BLaER1 treated with 17β-estradiol and CSF1 and Interleukin-3, amounts not matched to agents 10 nM and 100 nM (cell line): ENCODE data around the gene NUP93.
A peak's percentile ranks its signal among the peaks of the same experiment; 100 is the strongest.

Experiments
- H3K27ac ChIP-seq, 11 experiments: shearing (Covaris generic); formaldehyde crosslinking; 2 replicates each; pipeline ENCODE4 v1.8.1; 2022
- H3K27me3 ChIP-seq, 11 experiments: shearing (Covaris generic); formaldehyde crosslinking; 2 replicates each; pipeline ENCODE4 v1.8.1; 2022
- H3K36me3 ChIP-seq, 11 experiments: shearing (Covaris generic); formaldehyde crosslinking; 2 replicates each; pipeline ENCODE4 v1.8.1; 2022
- H3K4me1 ChIP-seq, 10 experiments: shearing (Covaris generic); formaldehyde crosslinking; 2 replicates each; pipeline ENCODE4 v1.8.1; 2022
- H3K4me2 ChIP-seq, 11 experiments: shearing (Covaris generic); formaldehyde crosslinking; 2 replicates each; pipeline ENCODE4 v1.8.1; 2022
- H3K4me3 ChIP-seq, 10 experiments: shearing (Covaris generic); formaldehyde crosslinking; 2 replicates each; pipeline ENCODE4 v1.8.1; 2022
- H3K9ac ChIP-seq, 11 experiments: shearing (Covaris generic); formaldehyde crosslinking; 2 replicates each; pipeline ENCODE4 v1.8.1; 2022
- H3K9me3 ChIP-seq, 11 experiments: shearing (Covaris generic); formaldehyde crosslinking; replicated peaks in 1 of 11; 2 replicates each; pipeline ENCODE4 v1.8.1; 2022
- H4K20me1 ChIP-seq, 11 experiments: shearing (Covaris generic); formaldehyde crosslinking; 2 replicates each; pipeline ENCODE4 v1.8.1; 2022
- Cebpa-rat ChIP-seq, 11 experiments: shearing (Covaris generic); IDR thresholded peaks; 2 replicates each; pipeline ENCODE4 v1.8.1; 2022

The NUP93 gene

GRCh38 chr16:56885446-56886162 is 155.7 kb downstream of the NUP93 start:
- no peak for TF ChIP-seq Cebpa-rat (IDR thresholded peaks at IDR 0.05)
- Histone ChIP-seq H3K36me3 (no peaks in the 10 kb centered on the region), H3K27ac (no peak overlapping the region), H3K9me3 (no peaks in the 10 kb centered on the region), H3K9ac (no peak overlapping the region), H4K20me1 (no peaks in the 10 kb centered on the region), H3K4me3 (no peak overlapping the region), H3K4me2 (no peak overlapping the region), H3K27me3 (no peaks in the 10 kb centered on the region), H3K4me1 (peaks cover 10 to 21% (median 13%) of the 10 kb centered on the region in 10 experiments)

- peaks cover 10 to 22% (median 13%) of the 10 kb centered on the region in 10 experiments for H3K4me1 ChIP-seq
- TF ChIP-seq Cebpa-rat (IDR thresholded peaks at IDR 0.05) = no peak
- H3K4me3 ChIP-seq = no peak overlapping the region
- no peak overlapping the region for H3K4me2 ChIP-seq
- no peak overlapping the region for H3K9ac ChIP-seq
- no peak overlapping the region for H3K27ac ChIP-seq
- H3K9me3 ChIP-seq = no peaks in the 10 kb centered on the region
- no peaks in the 10 kb centered on the region for H4K20me1 ChIP-seq
- H3K27me3 ChIP-seq = no peaks in the 10 kb centered on the region
- no peaks in the 10 kb centered on the region for H3K36me3 ChIP-seq
Measured at GRCh38 chr16:56886296-56886695, 156.4 kb downstream of the NUP93 start.

- Histone ChIP-seq H3K27ac (no peak overlapping the region), H3K4me3 (no peak overlapping the region), H3K36me3 (no peaks in the 10 kb centered on the region), H3K9me3 (no peaks in the 10 kb centered on the region), H3K27me3 (no peaks in the 10 kb centered on the region), H3K4me1 (peaks cover 10 to 27% (median 16%) of the 10 kb centered on the region in 10 experiments), H4K20me1 (no peaks in the 10 kb centered on the region), H3K4me2 (no peak overlapping the region), H3K9ac (no peak overlapping the region)
- no peak for TF ChIP-seq Cebpa-rat (IDR thresholded peaks at IDR 0.05)
Measured at GRCh38 chr16:56886826-56887225, 156.9 kb downstream of the NUP93 start.

GRCh38 chr16:56888806-56889205 is 158.9 kb downstream of the NUP93 start:
- no peaks in the 10 kb centered on the region for H3K36me3 ChIP-seq
- H3K4me2 ChIP-seq = peak overlapping the region; percentile 39 to 84 (median 58)
- H4K20me1 ChIP-seq = no peaks in the 10 kb centered on the region

GRCh38 chr16:56889206-56889605 is 159.3 kb downstream of the NUP93 start:
- Histone ChIP-seq H3K27me3 (no peaks in the 10 kb centered on the region), H3K4me2 (peak overlapping the region; percentile 39 to 84 (median 58)), H3K27ac (no peak overlapping the region), H3K36me3 (no peaks in the 10 kb centered on the region), H4K20me1 (no peaks in the 10 kb centered on the region), H3K4me3 (no peak overlapping the region), H3K4me1 (peaks cover 10 to 38% (median 24%) of the 10 kb centered on the region in 10 experiments), H3K9me3 (no peaks in the 10 kb centered on the region), H3K9ac (no peak overlapping the region)
- no peak for TF ChIP-seq Cebpa-rat (IDR thresholded peaks at IDR 0.05)

More at GRCh38 chr16:56888806-56889205, 158.9 kb downstream of the NUP93 start:
- H3K9me3 ChIP-seq = no peaks in the 10 kb centered on the region
- no peak for TF ChIP-seq Cebpa-rat (IDR thresholded peaks at IDR 0.05)
- H3K4me1 ChIP-seq = peaks cover 10 to 38% (median 24%) of the 10 kb centered on the region in 10 experiments
- H3K9ac ChIP-seq = no peak overlapping the region
- H3K27me3 ChIP-seq = no peaks in the 10 kb centered on the region
- no peak overlapping the region for H3K27ac ChIP-seq
- H3K4me3 ChIP-seq = no peak overlapping the region

DNA sequence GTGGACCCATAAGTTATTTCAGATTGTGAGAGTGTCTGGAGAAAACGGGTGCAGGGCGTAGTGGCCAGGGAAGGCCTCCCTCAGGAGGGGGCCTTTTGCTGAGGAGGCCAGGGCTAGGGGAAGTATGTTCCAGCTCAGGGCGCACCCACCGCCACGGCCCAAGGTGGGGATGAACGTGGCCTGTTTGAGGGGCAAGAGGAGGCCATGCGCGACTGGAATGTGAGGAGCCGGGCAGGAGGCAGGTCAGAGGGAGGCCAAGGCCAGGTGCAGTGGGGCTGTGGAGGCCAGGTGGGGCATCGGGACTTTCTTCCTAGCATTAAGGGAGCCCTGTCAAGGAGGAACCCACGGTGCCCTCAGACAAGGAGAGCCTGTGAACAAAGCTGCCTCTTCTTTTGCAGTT is 161.8 kb downstream of the NUP93 start:
- TF ChIP-seq Cebpa-rat (IDR thresholded peaks at IDR 0.05) = no peak
- Histone ChIP-seq H3K4me3 (no peak overlapping the region), H3K4me2 (peak overlapping the region in 9 of 11 experiments; percentile 7 to 48 (median 40); a peak in 18 of 22 replicates), H3K36me3 (no peaks in the 10 kb centered on the region), H3K9me3 (no peaks in the 10 kb centered on the region), H4K20me1 (no peaks in the 10 kb centered on the region), H3K27ac (no peak overlapping the region), H3K9ac (no peak overlapping the region), H3K27me3 (no peaks in the 10 kb centered on the region), H3K4me1 (peaks cover 10 to 38% (median 24%) of the 10 kb centered on the region in 10 experiments)

DNA sequence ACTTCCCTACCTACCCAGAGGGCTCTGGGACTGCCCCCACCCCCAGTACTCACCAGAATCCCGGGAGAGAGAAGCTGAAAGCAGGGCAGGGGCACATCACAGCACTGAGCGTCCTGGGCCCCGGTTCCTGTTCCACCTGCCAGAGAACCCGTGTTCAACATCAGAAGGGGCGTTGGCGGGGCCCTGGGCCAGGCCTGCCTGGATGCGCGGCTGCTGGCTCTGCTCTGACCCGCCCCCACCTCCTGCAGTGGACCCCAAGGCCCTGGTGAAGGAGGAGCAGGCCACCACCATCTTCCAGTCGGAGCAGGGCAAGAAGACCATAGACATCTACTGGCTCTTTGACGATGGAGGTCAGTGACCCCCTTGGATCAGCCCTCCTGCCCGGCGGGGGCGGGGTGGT is 162.8 kb downstream of the NUP93 start:
- Histone ChIP-seq H3K9ac (no peak overlapping the region), H3K4me3 (no peak overlapping the region), H3K27ac (no peak overlapping the region), H3K36me3 (no peaks in the 10 kb centered on the region), H3K4me2 (peak overlapping the region in 6 of 11 experiments; percentile 8 to 48 (median 40); a peak in 6 of 22 replicates), H4K20me1 (no peaks in the 10 kb centered on the region), H3K27me3 (no peaks in the 10 kb centered on the region), H3K4me1 (peaks cover 10 to 40% (median 25%) of the 10 kb centered on the region in 10 experiments), H3K9me3 (no peaks in the 10 kb centered on the region)
- no peak for TF ChIP-seq Cebpa-rat (IDR thresholded peaks at IDR 0.05)

DNA sequence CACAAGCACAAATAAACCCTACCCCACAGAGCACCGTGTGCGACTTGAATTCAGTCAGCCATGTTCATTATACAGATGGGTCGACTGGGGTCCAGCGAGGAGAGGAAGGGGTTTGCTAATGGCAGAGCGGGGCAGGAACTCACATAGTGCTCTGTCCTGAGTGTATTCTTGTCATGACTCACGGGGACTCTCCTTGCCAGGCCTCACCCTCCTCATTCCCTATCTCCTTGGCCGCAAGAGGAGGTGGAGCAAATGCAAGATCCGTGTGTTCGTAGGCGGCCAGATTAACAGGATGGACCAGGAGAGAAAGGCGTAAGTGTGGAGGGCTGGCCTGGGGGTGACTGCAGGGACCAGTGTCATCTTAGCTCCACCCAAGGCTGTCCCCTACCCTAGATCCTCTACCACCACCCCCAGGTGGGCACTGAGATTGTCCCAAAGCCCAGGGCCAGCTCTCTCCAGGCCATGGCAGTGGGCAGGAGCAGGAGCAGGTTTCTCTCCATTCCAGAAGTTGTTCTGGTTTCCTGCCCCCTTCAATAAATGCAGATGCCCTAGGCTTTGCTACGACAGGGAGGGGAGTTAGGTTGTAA is 164.5 kb downstream of the NUP93 start:
- Histone ChIP-seq H4K20me1 (no peaks in the 10 kb centered on the region), H3K36me3 (no peaks in the 10 kb centered on the region), H3K27me3 (no peaks in the 10 kb centered on the region), H3K9ac (no peak overlapping the region), H3K4me3 (no peak overlapping the region), H3K4me2 (no peak overlapping the region), H3K27ac (no peak overlapping the region), H3K4me1 (peaks cover 14 to 41% (median 32%) of the 10 kb centered on the region in 10 experiments), H3K9me3 (no peaks in the 10 kb centered on the region)
- TF ChIP-seq Cebpa-rat (IDR thresholded peaks at IDR 0.05) = no peak

DNA sequence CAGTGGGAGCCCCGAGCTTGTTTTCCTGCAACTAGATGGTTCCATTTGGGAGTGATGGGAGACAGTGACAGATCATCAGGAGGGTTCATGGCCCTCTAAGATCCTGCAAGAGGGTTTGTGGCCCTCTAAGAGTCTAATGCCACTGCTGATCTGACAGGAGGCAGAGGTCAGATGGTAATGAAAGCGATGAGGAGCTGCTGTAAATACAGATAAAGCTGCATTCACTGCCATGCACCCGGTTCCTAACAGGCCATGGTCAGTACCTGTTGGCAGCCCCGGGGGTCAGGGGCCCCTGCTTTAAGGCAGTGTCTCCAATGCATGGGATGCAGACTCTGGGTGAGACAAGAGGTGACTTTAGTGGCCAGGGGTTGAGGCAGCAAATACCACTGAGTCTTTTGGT is 165.9 kb downstream of the NUP93 start:
- Histone ChIP-seq H4K20me1 (no peaks in the 10 kb centered on the region), H3K4me3 (no peak overlapping the region)

GRCh38 chr16:56896244-56896643 is 166.3 kb downstream of the NUP93 start:
- Histone ChIP-seq H3K36me3 (no peaks in the 10 kb centered on the region), H4K20me1 (no peaks in the 10 kb centered on the region), H3K9me3 (no peaks in the 10 kb centered on the region), H3K27ac (no peak overlapping the region), H3K27me3 (no peaks in the 10 kb centered on the region), H3K4me3 (no peak overlapping the region), H3K4me1 (peaks cover 21 to 53% (median 38%) of the 10 kb centered on the region in 10 experiments), H3K9ac (no peak overlapping the region), H3K4me2 (no peak overlapping the region)
- TF ChIP-seq Cebpa-rat (IDR thresholded peaks at IDR 0.05) = no peak

More for the DNA sequence above, 165.9 kb downstream of the NUP93 start:
- Histone ChIP-seq H3K9ac (no peak overlapping the region), H3K27me3 (no peaks in the 10 kb centered on the region), H3K4me1 (peaks cover 21 to 50% (median 38%) of the 10 kb centered on the region in 10 experiments), H3K27ac (no peak overlapping the region), H3K36me3 (no peaks in the 10 kb centered on the region), H3K4me2 (no peak overlapping the region), H3K9me3 (no peaks in the 10 kb centered on the region)
- no peak for TF ChIP-seq Cebpa-rat (IDR thresholded peaks at IDR 0.05)
